OCI-LY1 (cell line): ENCODE data around the gene DEGS1.

Source experiments
- EZH2 ChIP-seq: fragments of 200-600 bp; sonication (generic), shearing (Covaris generic); IDR thresholded peaks from 2 replicates; pipeline ENCODE4 v1.8.0; 2017; ENCODE audit warnings: borderline replicate concordance, mixed run types, mild to moderate bottlenecking, antibody characterized with exemption, low read length, moderate library complexity, mixed read lengths
- TF ChIP-seq, protein P1 (sequence below): fragments of 200-600 bp; sonication (generic), shearing (Covaris generic); IDR thresholded peaks from 2 replicates; pipeline ENCODE4 v1.5.1; 2017; ENCODE audit warnings: mild to moderate bottlenecking, antibody characterized with exemption, low read length, moderate library complexity, mixed read lengths

DNA sequence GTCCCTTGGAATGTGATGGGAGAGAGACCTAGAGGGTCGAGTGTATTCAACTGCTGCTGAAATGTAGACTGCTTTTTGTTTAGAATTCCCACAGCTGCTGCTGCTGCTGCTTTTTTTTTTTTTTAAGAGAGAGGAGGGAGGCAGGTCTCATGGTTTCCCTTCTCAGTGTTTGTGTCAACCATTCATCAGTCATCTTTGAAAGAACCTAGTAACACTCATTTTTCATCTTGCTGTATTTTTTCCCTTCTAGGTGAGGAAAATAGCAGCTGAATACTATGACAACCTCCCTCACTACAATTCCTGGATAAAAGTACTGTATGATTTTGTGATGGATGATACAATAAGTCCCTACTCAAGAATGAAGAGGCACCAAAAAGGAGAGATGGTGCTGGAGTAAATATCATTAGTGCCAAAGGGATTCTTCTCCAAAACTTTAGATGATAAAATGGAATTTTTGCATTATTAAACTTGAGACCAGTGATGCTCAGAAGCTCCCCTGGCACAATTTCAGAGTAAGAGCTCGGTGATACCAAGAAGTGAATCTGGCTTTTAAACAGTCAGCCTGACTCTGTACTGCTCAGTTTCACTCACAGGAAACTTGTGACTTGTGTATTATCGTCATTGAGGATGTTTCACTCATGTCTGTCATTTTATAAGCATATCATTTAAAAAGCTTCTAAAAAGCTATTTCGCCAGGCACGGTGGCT, 9.2 kb downstream of the DEGS1 start:
- TF ChIP-seq, protein P1, sequence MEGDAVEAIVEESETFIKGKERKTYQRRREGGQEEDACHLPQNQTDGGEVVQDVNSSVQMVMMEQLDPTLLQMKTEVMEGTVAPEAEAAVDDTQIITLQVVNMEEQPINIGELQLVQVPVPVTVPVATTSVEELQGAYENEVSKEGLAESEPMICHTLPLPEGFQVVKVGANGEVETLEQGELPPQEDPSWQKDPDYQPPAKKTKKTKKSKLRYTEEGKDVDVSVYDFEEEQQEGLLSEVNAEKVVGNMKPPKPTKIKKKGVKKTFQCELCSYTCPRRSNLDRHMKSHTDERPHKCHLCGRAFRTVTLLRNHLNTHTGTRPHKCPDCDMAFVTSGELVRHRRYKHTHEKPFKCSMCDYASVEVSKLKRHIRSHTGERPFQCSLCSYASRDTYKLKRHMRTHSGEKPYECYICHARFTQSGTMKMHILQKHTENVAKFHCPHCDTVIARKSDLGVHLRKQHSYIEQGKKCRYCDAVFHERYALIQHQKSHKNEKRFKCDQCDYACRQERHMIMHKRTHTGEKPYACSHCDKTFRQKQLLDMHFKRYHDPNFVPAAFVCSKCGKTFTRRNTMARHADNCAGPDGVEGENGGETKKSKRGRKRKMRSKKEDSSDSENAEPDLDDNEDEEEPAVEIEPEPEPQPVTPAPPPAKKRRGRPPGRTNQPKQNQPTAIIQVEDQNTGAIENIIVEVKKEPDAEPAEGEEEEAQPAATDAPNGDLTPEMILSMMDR: no peak
- no peak for TF ChIP-seq EZH2
